NCI-H2171 (cell line): ENCODE measurements around the gene SYNPO.

Source experiments
- DNase-seq: peaks from one replicate; lab custom pipeline; 2025; lab: John Stamatoyannopoulos, UW

SYNPO gene, protein sequence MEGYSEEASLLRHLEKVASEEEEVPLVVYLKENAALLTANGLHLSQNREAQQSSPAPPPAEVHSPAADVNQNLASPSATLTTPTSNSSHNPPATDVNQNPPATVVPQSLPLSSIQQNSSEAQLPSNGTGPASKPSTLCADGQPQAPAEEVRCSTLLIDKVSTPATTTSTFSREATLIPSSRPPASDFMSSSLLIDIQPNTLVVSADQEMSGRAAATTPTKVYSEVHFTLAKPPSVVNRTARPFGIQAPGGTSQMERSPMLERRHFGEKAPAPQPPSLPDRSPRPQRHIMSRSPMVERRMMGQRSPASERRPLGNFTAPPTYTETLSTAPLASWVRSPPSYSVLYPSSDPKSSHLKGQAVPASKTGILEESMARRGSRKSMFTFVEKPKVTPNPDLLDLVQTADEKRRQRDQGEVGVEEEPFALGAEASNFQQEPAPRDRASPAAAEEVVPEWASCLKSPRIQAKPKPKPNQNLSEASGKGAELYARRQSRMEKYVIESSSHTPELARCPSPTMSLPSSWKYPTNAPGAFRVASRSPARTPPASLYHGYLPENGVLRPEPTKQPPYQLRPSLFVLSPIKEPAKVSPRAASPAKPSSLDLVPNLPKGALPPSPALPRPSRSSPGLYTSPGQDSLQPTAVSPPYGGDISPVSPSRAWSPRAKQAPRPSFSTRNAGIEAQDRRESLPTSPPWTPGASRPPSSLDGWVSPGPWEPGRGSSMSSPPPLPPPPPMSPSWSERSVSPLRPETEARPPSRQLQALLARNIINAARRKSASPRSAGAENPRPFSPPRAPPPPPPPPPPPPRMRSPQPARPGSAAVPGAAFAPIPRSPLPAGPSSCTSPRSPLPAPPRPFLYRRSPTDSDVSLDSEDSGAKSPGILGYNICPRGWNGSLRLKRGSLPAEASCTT

DNA sequence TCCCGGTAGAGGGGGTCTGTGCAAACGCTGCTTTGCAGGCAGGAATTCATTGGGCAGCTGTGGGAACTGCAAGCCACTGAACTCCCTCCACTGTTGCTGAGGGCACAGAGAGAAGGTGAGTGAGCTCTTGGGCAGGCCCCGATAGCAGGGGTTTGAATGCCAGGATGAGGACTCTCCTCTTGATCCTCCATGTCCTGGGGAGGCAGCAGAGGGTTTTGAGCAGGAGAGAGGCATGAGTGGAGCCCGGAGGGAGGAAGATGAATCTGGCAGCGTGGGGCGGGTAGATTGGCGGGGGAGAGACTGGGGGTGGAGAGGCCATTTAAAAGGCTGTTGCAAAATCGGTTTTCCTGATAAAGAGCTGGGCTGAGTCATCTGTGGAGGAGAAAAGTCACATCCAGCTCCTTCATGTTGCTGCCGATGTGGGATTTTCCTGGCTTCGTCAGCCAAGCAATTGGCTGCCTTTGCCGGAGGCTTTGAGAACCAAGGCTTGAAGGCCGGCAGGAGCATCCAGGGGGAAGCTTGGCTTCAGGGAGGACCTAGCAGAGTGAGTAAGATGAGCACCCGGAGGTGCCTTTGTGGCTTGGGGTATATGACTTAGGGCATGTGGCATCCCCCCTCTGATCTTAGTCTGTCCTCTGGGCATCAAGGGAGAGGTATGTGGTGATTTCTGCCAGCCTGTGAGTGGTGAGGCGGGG, at the start of gene SYNPO:
TSS of gene SYNPO (plus strand) at position 350 of the 695 bp plus-strand sequence. CDS start 7,616 bp downstream, outside the sequence.
- DNase-seq, result no peak

DNA sequence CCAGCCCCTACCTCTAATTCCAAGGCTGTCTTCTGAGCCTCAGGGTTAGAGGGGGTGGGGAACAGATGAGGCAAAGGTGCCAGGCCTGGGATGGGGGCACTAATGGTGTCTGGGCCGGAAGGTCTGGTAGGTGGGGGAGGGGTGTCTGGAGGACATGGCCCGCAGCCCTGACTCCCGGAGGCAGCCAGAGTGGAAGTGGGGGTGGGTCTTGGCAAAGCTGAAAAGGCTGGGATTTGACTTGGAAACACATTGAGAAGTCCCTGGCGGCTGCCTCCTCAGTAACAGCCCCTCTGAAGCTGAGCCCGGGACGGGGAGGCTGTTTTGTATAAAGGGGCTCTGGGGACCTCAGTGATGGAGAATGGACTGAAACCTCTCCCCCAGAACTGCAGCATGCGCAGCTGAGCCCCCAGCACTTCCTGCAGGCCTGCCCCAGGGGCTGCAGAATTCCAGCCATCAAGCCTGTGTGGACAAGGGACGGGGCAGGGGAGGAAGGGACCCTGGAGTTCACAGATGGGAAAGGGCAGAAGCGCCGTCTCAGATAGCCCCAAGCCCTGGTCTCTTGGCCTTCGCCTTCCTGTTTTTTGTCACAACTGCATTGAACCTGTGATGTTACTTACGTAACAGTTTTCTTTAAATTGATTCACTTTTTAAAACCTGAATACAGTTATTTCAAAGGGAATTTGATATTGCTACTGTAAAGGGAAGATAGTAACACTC, 49.3 kb upstream of the SYNPO start:
- DNase-seq, result no peak

- no peak for DNase-seq
Observed at GRCh38 chr5:150593593-150593992, 46.9 kb upstream of the SYNPO start.

DNA sequence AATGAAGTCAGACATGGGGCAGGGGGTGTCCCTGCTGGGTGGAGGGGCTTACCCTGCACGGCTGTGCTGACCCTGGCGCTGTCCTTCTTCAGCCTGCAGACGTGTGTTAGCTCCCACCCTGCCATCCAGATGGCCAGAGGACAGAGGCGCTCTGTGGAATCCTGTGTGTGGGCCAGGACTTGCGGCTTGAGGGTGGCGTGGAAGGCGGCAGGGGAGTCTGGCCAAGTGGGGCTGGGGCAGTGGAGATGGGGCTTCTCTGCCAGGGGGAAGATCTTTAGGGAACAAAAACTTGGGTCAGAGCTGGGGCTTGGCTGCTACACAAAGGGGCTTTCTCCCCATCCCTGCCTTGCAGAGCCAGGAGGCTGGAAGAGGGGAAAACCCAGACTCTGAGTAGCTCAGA, 46.5 kb upstream of the SYNPO start:
- DNase-seq, result no peak

- DNase-seq, result no peak
Observed at GRCh38 chr5:150595466-150596031, 44.9 kb upstream of the SYNPO start.

GRCh38 chr5:150596313-150596712, 44.1 kb upstream of the SYNPO start:
- no peak for DNase-seq

GRCh38 chr5:150596826-150597225, 43.6 kb upstream of the SYNPO start:
- DNase-seq, result no peak

GRCh38 chr5:150598006-150598405, 42.5 kb upstream of the SYNPO start:
- no peak for DNase-seq

GRCh38 chr5:150598821-150599273, 41.6 kb upstream of the SYNPO start:
- no peak for DNase-seq

DNA sequence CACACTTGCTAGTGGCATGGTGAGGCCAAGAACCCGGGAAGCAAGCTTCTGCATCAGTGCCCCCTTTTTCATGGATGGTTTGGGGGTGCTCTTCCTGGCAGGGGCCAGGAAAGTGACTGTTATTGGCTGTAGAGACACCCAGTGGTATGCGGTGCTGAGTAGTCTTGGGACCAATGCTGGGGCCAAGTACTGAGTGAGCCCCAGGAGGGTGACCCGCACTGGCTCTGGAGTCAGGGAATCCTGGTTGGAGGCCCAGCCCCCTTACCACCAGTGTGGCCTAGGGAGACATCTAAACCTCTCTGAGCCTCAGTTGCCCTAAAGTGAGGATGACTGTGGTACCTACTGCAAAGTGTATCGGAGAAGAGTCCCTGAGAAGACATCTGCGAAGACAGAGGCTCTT, 41.2 kb upstream of the SYNPO start:
- no peak for DNase-seq

DNA sequence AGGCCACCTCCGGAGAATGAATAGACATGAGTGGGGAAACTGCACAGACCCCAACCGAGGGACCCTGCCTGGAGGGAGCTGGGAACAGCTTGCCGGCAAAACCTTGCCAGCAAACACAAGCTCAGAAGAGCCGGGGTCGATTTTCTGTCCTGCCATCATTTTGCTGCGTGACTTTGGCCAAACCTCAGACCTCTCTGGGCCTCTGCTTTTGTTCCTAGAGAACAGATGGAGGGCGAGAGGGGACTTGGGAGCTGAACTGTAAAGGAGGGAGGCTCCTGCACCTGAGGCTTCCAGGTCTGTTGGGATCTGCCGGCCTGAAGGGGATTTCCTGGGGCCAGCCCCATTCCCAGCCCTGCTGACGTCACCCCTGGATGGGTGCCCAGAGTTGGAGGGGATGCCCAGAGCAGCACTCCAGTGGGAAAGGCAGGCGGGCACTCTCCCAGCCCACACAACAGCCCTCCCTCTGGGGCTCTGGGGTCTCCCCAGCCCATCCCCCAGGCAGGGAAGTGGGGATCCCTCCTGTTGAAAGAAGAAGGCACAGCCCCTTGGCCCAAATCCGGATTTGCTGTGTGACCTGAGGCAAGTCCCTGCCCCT, 40.4 kb upstream of the SYNPO start:
- peak; percentile 74 for DNase-seq

- DNase-seq, result no peak
Observed at GRCh38 chr5:150600616-150601490, 39.6 kb upstream of the SYNPO start.

DNA sequence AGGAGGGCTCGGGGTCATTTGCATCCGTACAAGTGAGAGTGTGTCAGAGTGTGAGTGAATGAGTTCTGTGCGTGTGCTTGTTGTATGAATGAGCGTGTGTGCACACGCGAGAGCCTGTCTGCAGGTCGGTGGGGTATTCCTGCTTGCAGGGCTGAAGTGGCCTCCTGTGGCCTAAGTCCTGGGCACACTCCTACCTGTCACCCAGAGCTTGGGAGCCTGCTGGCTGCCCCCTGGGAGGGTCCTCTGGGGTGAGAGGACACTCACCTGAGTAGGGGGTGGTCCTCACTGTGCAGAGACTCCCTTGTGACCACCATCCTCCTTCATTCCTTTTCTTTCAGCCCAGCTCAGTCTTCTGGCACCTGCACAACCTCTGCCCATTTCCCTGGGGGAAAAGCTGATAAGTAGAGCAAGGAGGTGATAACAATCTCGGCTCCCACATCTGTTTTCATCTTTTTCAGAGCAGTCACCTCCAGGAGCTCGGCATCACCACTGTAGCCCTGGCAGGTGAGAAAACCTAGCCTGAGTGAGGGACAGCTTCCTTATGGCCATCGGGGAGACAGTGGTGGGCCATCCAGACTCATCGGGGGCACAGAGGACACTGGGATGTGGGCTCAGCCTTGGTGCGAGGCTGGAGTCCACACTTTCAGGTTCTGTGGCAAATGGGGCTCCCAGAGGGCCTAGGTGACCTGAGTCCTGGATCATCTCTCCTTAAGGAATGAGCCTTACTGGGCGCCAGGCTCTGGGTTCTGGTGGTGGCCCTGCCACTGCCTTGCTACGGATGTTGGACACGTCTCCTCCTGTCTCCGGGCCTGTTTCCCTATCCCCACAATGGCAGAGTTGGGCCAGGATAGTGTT, 38.7 kb upstream of the SYNPO start:
- no peak for DNase-seq

DNA sequence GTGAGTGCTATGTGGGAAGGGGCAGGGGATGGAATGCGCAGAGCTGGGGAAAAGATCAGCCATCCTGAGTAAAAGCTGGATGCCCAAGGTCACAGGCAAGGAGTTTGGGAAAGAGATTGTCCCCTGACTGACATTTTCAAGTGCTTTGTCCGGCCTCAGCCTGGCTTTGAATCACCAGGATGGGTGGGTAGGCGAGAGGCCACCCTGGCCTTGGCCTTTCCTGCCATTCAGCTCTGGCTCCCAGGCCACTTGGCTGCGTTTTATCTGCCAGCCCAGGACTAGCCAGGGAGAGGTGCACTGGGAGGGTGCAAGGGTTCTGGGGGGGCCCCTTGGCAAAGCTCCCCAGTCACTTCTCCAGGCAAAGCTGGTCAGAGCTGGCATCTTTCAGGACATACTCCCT, 37.4 kb upstream of the SYNPO start:
- no peak for DNase-seq

DNA sequence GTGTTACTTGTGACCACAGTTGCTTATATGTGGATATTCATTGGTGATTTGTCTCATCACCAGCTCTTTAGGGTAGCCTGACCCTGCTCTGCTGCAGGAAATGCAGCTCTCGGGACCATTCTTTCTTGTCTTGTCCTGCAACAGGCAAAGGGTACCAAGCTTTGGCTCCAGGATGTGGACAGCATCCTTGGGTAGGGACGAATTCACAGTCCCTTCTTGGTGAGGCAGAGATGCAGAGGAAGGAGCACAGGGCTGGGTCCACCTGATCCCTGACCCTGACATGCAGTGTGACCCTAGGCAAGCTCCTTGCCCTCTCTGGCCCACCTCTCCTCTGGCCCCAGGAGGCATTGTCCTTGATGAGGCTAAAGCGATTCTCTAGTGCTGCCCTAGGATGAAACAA, 37.0 kb upstream of the SYNPO start:
- DNase-seq, result no peak

DNA sequence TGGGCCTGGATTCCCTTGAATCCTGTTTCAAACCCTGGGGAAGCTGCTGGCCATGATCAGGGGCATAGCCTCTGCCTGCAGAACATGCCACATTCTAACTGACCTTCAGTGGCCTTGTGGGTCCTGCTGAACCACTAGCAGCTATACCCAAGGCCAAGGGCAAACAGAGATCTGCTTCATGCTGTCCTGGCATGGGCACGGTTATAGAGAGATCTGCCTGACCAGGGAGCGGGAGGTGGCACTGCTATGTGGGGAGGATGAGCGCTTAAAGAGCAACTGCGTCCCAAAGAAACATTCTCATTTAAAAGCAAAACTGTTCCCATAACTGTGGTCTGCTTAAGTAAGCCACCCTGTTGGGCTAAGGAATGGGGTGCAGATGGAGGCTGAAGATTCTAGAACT, 36.5 kb upstream of the SYNPO start:
- DNase-seq, result no peak

GRCh38 chr5:150604894-150605440, 35.5 kb upstream of the SYNPO start:
- no peak for DNase-seq

GRCh38 chr5:150605546-150605945, 34.9 kb upstream of the SYNPO start:
- no peak for DNase-seq

DNA sequence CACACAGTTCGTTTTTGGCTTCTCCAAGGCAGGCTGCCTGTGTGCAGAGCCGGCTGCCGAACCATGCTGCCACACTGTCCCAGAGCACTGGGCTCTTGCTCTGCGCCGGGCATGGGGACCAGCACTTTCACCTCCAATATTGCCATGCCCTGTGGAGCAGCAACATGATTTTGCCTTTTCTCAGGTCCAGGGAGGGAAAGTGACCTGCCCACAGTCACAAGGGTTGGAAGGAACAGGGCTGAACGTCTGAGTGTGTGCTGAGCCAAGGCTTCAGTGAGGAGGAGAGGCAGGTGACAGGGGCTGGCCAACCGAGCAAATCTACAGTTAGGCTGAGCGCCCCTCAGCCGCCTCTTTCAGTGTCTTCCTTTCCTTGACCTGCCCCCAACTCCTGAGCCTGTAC, 34.0 kb upstream of the SYNPO start:
- no peak for DNase-seq
